Stomach smooth muscle (tissue), 2 donors: Measurements from ENCODE around the gene ST6GALNAC2.

Source experiments
- H3K27ac ChIP-seq: one replicate; pipeline ENCODE4 v1.7.0; 2013; ENCODE audit warnings: mild to moderate bottlenecking, low read length, inconsistent platforms
- H3K27me3 ChIP-seq, 2 donors: one replicate each; pipeline ENCODE4 v1.7.0; 2013; ENCODE audit warnings: low read length in 2 of 2; ENCODE audit not compliant: insufficient read depth in 2 of 2, control insufficient read depth in 1 of 2
- H3K36me3 ChIP-seq, 2 donors: one replicate each; pipeline ENCODE4 v1.7.0; 2013; ENCODE audit warnings: low read length in 2 of 2; ENCODE audit not compliant: control insufficient read depth in 2 of 2, insufficient read depth in 2 of 2
- H3K4me1 ChIP-seq: one replicate; pipeline ENCODE4 v1.7.0; 2013; ENCODE audit warnings: low read length; ENCODE audit not compliant: control insufficient read depth, insufficient read depth
- H3K4me3 ChIP-seq, 2 donors: one replicate each; pipeline ENCODE4 v1.7.0; 2013; ENCODE audit warnings: low read length in 2 of 2
- H3K9ac ChIP-seq, 2 donors: one replicate each; pipeline ENCODE4 v1.7.0; 2013; ENCODE audit warnings: low read length in 2 of 2, mild to moderate bottlenecking in 1 of 2
- H3K9me3 ChIP-seq, 2 donors: one replicate each; pipeline ENCODE4 v1.7.0; 2013; ENCODE audit warnings: low read length in 2 of 2; ENCODE audit not compliant: control insufficient read depth in 2 of 2
- donor health status: healthy.
- donor health status: Pancreatic carcinoma.

ST6GALNAC2 gene

DNA sequence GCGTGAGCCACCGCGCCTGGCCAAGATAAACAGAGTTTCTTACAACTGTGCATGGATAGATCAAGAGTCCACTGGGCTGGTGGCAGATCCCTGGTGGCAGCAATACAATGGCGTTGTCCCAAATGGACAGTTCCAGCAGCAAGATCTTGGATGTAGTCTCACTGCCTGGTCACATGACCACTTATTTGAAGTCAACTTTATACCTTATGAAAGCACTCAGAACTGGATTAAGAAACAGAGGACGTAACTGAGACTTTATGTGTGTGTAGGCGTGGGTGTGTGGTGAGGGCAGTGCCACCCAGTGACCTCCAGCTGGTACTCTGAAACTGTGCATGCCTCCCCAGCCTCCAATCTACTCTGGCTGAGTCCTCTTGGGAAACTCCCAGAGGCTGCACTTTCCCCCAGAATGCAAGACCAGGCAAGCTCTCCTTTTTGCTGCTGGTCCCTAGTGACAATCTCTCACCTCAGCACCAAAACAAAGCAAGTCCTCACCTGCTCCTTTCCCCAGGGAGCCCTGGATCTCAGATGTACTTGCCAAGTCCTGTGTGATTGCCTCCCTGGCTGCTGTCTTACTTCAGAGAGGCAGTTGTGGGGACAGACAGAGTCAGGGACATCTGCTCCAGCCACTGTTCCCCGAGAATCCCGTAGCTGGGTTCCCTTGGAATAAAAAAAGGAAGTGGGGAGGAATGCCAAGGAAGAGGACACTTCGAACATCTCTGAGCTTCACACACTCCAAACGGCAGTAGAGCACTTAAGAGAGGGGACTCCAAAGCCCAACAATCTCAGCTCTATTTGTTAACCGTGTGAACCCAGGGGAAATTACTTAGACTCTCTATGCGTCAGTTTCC is 11.7 kb upstream of the ST6GALNAC2 start:
- Histone ChIP-seq H3K4me1 (no peaks in the 10 kb centered on the region), H3K9me3 (no peaks in the 10 kb centered on the region), H3K4me3 (no peak overlapping the region), H3K9ac (no peak overlapping the region), H3K27ac (no peak overlapping the region), H3K36me3 (no peaks in the 10 kb centered on the region), H3K27me3 (peaks cover 3 to 7% of the 10 kb centered on the region in 2 donors)

DNA sequence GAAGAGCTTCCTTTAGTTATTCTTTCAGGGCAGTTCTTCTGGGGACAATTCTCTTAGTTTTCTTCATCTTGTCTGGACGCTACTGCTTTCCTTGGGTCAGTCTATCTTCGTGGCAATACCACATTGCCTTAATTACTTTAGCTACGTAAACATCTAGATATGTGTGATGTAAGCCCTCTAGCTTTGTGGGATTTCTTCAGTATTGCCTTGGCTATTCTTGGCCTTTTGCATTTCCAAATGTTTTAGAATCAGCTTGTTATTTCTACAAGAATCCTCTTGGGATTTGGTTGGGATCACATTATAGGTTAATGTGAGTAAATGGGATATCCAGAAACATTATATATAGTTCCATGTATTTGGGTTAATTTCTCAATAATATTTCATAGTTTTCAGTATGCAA is 9.0 kb upstream of the ST6GALNAC2 start:
- H3K27me3 ChIP-seq = peaks cover 0 to 2% of the 10 kb centered on the region in 2 donors
- no peak overlapping the region for H3K4me3 ChIP-seq
- no peak overlapping the region for H3K27ac ChIP-seq
- no peaks in the 10 kb centered on the region for H3K36me3 ChIP-seq
- H3K9ac ChIP-seq = no peak overlapping the region
- H3K4me1 ChIP-seq = no peaks in the 10 kb centered on the region
- no peaks in the 10 kb centered on the region for H3K9me3 ChIP-seq

- no peak overlapping the region for H3K4me3 ChIP-seq
- no peak overlapping the region for H3K27ac ChIP-seq
- peaks cover 0 to 2% of the 10 kb centered on the region in 2 donors for H3K27me3 ChIP-seq
- H3K4me1 ChIP-seq = no peaks in the 10 kb centered on the region
- no peaks in the 10 kb centered on the region for H3K36me3 ChIP-seq
- no peaks in the 10 kb centered on the region for H3K9me3 ChIP-seq
- no peak overlapping the region for H3K9ac ChIP-seq
Measured at GRCh38 chr17:76593959-76594358, 8.3 kb upstream of the ST6GALNAC2 start.

DNA sequence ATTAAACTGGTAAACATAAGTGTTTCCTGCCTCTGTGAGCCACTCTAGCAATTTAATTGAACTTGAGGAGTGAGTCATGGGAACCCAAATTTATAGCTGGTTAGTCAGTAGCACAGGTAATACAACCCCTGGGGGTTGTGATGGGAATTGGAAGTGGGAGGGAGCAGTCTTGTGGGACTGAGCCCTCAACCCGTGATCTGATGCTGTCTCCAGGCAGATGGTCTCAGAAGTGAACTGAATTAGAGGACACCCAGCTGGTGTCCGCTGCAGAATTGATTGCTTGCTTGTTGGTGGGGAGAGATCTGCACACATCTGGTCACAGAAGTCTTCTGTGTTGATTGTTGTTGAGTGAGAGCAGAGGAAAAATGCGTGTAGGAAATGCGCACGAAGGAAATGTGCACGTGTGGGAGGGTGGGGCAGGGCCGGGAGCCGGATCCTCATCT is 7.7 kb upstream of the ST6GALNAC2 start:
- Histone ChIP-seq H3K9me3 (no peaks in the 10 kb centered on the region), H3K9ac (no peak overlapping the region), H3K36me3 (no peaks in the 10 kb centered on the region), H3K4me1 (no peaks in the 10 kb centered on the region), H3K4me3 (no peak overlapping the region), H3K27ac (no peak overlapping the region), H3K27me3 (peaks cover under 1 to 5% of the 10 kb centered on the region in 2 donors)

DNA sequence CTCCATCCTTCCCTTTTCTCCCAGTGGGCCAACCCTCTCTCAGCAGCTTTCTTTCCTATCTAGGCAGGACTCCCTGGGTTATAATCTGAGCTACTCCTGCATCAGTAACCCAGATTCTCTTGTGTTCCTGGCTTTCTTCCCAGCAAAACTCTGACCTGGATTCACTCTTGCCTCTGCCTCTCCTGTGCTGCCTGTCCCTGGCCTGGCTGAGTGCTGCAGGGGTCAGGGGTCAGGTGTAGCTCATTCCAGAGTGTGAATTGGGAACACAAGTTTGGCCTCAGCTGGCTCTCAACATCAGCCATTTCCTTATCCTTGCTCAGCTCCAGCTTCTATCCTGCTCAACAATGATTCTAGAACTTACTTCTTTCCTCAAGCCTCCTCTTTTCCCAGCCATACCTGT is 2.5 kb upstream of the ST6GALNAC2 start:
- Histone ChIP-seq H3K36me3 (no peaks in the 10 kb centered on the region), H3K27me3 (peaks cover 22 to 36% of the 10 kb centered on the region in 2 donors), H3K4me3 (no peak overlapping the region), H3K9me3 (no peaks in the 10 kb centered on the region), H3K4me1 (peaks cover 19% of the 10 kb centered on the region), H3K27ac (no peak overlapping the region), H3K9ac (peak overlapping the region in 1 of 2 donors; percentile 0)

DNA sequence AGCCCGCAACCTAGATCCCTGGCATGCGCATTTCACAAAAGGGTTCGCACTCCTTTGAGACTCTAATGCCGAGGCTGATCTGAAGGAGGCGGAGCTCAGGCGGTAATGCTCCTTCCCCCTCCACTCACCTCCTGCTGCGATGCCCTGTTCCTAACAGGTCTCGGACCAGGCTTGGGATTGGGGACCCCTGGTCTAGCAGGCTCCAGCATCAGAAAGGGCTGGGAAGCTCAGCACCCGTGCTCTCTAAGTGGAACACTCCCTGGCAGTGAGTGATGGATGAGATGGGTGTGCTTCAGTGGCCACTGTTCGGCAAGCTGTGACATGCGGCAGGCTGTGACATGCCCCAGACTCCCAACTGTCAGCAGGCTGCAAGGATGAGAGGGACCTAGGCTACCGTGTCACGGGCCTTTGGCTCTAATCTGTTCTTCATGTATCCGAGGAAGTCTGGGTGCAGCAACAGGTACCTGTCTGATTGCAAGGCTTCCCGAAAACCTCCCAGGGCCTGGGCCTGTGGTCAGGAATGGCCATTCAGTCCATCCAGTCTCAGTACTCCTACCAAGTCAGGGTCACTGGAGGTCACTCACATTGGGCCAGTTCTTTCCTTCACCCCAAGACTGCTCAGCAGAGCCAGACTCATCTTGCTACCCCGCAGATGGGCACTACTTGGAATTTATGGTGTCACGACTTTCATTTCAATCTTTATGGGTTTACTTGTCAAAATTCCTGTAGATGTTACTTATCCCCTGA is 1.3 kb upstream of the ST6GALNAC2 start:
- Histone ChIP-seq H3K9me3 (no peaks in the 10 kb centered on the region), H3K4me3 (no peak overlapping the region), H3K36me3 (no peaks in the 10 kb centered on the region), H3K9ac (no peak overlapping the region), H3K27me3 (peaks cover 22 to 36% of the 10 kb centered on the region in 2 donors), H3K4me1 (peaks cover 19% of the 10 kb centered on the region), H3K27ac (no peak overlapping the region)

- no peaks in the 10 kb centered on the region for H3K9me3 ChIP-seq
- peaks cover 19% of the 10 kb centered on the region for H3K4me1 ChIP-seq
- peaks cover 22 to 36% of the 10 kb centered on the region in 2 donors for H3K27me3 ChIP-seq
- H3K27ac ChIP-seq = no peak overlapping the region
- H3K9ac ChIP-seq = peak overlapping the region; percentile 21 to 42
- peak overlapping the region; percentile 67 to 71 for H3K4me3 ChIP-seq
- no peaks in the 10 kb centered on the region for H3K36me3 ChIP-seq
Measured at GRCh38 chr17:76585033-76585648, 519 bp downstream of the ST6GALNAC2 start.

GRCh38 chr17:76584427-76585032 is 1.1 kb downstream of the ST6GALNAC2 start:
- Histone ChIP-seq H3K4me1 (peaks cover 19% of the 10 kb centered on the region), H3K27ac (no peak overlapping the region), H3K9ac (no peak overlapping the region), H3K36me3 (no peaks in the 10 kb centered on the region), H3K4me3 (peak overlapping the region; percentile 67 to 71), H3K9me3 (no peaks in the 10 kb centered on the region), H3K27me3 (peaks cover 22 to 36% of the 10 kb centered on the region in 2 donors)

GRCh38 chr17:76582660-76583059 is 3.0 kb downstream of the ST6GALNAC2 start:
- Histone ChIP-seq H3K4me3 (no peak overlapping the region), H3K36me3 (no peaks in the 10 kb centered on the region), H3K4me1 (peaks cover 19% of the 10 kb centered on the region), H3K27ac (no peak overlapping the region), H3K27me3 (peaks cover 15 to 29% of the 10 kb centered on the region in 2 donors), H3K9me3 (no peaks in the 10 kb centered on the region), H3K9ac (no peak overlapping the region)

GRCh38 chr17:76581515-76581914 is 4.1 kb downstream of the ST6GALNAC2 start:
- Histone ChIP-seq H3K4me1 (peaks cover 19% of the 10 kb centered on the region), H3K9me3 (no peaks in the 10 kb centered on the region), H3K4me3 (no peak overlapping the region), H3K9ac (no peak overlapping the region), H3K36me3 (no peaks in the 10 kb centered on the region), H3K27me3 (peaks cover 7 to 22% of the 10 kb centered on the region in 2 donors), H3K27ac (no peak overlapping the region)
